HEK293 (cell line): Measurements from ENCODE around the gene SETD7.

Source experiments
- CTCF ChIA-PET: fragments of 350-600 bp; formaldehyde crosslinking; extraction: SDS; loops from one replicate; lab custom pipeline; 2021; ENCODE audit warnings: antibody characterized with exemption; lab: Yijun Ruan, JAX
- POLR2A ChIA-PET: fragments of 300-600 bp; formaldehyde crosslinking; extraction: SDS; loops from one replicate; lab custom pipeline; 2020; ENCODE audit warnings: antibody characterized with exemption, inconsistent platforms; lab: Yijun Ruan, JAX
- H3K27ac ChIP-seq: fragments of 200-500 bp; sonication (Bioruptor generic); 2 replicates; pipeline ENCODE4 v1.5.1; 2014; ENCODE audit warnings: low read depth, low read length, control low read depth, inconsistent platforms; ENCODE audit errors: extremely low read depth
- H3K36me3 ChIP-seq, 2 experiments: fragments of 200-500 bp in 1 of 2; sonication (Bioruptor generic) in 1 of 2; 1 replicate in 1 of 2; 2 replicates in 1 of 2; pipeline ENCODE4 v1.5.1; 2014 to 2017; ENCODE audit warnings: inconsistent platforms in 2 of 2, low read length in 2 of 2; ENCODE audit not compliant: control insufficient read depth in 2 of 2, insufficient read depth in 1 of 2
- H3K4me1 ChIP-seq: fragments of 200-500 bp; sonication (Bioruptor generic); 2 replicates; pipeline ENCODE4 v1.5.1; 2014; ENCODE audit warnings: mild to moderate bottlenecking, low read length, inconsistent platforms; ENCODE audit not compliant: control insufficient read depth, insufficient read depth
- H3K4me3 ChIP-seq: 2 replicates; pipeline ENCODE4 v1.5.1; 2011; ENCODE audit warnings: low read depth, mild to moderate bottlenecking, control low read depth, low read length, moderate library complexity
- H3K9me3 ChIP-seq: fragments of 200-500 bp; sonication (Bioruptor generic); 2 replicates; pipeline ENCODE4 v1.5.1; 2014; ENCODE audit warnings: low read depth, low read length, inconsistent platforms; ENCODE audit not compliant: control insufficient read depth, insufficient read depth
- BCL6B ChIP-seq: fragments of 450-650 bp; formaldehyde crosslinking; IDR thresholded peaks from 2 replicates; pipeline ENCODE4 v1.5.1; 2017; ENCODE audit warnings: missing biosample characterization, missing genetic modification characterization
- HOXC10 ChIP-seq: sonication (generic); formaldehyde crosslinking; IDR thresholded peaks from 2 replicates; pipeline ENCODE4 v1.8.1; 2023; ENCODE audit warnings: mild to moderate bottlenecking, missing genetic modification reagents
- KLF8 ChIP-seq: fragments of 450-650 bp; formaldehyde crosslinking; IDR thresholded peaks from 2 replicates; pipeline ENCODE4 v1.5.1; 2016; ENCODE audit warnings: missing biosample characterization, missing genetic modification characterization
- ZBTB10 ChIP-seq: fragments of 450-650 bp; formaldehyde crosslinking; IDR thresholded peaks from 2 replicates; pipeline ENCODE4 v1.5.1; 2016; ENCODE audit warnings: missing biosample characterization, missing genetic modification characterization
- ZNF121 ChIP-seq: fragments of 450-650 bp; formaldehyde crosslinking; IDR thresholded peaks from 2 replicates; pipeline ENCODE4 v1.5.1; 2016; ENCODE audit warnings: missing biosample characterization, missing genetic modification characterization
- ZNF155 ChIP-seq: fragments of 450-650 bp; formaldehyde crosslinking; IDR thresholded peaks from 2 replicates; pipeline ENCODE4 v1.5.1; 2016; ENCODE audit warnings: missing biosample characterization, missing genetic modification characterization
- ZNF18 ChIP-seq: fragments of 450-650 bp; formaldehyde crosslinking; IDR thresholded peaks from 2 replicates; pipeline ENCODE4 v1.5.1; 2016; ENCODE audit warnings: missing biosample characterization, missing genetic modification characterization
- ZNF2 ChIP-seq: fragments of 450-650 bp; formaldehyde crosslinking; IDR thresholded peaks from 2 replicates; pipeline ENCODE4 v1.5.1; 2016; ENCODE audit warnings: missing biosample characterization, missing genetic modification characterization
- ZNF274 ChIP-seq, 2 experiments: fragments of 200-500 bp in 1 of 2; fragments of 450-650 bp in 1 of 2; sonication (Bioruptor generic) in 1 of 2; formaldehyde crosslinking in 1 of 2; IDR thresholded peaks; 2 replicates each; pipeline versions ENCODE4 v1.5.1 to v1.6.1; 2014 to 2016; ENCODE audit warnings: borderline replicate concordance in 1 of 2, inconsistent platforms in 1 of 2, low read length in 1 of 2, missing biosample characterization in 1 of 2, missing genetic modification characterization in 1 of 2
- ZNF280C ChIP-seq: fragments of 450-650 bp; formaldehyde crosslinking; IDR thresholded peaks from 2 replicates; pipeline ENCODE4 v1.5.1; 2016; ENCODE audit warnings: missing biosample characterization, missing genetic modification characterization
- ZNF324 ChIP-seq: fragments of 450-650 bp; formaldehyde crosslinking; IDR thresholded peaks from 2 replicates; pipeline ENCODE4 v1.5.1; 2016; ENCODE audit warnings: missing biosample characterization, missing genetic modification characterization
- ZNF335 ChIP-seq: fragments of 450-650 bp; formaldehyde crosslinking; conservative IDR thresholded peaks from 2 replicates; pipeline ENCODE4 v1.5.1; 2016; ENCODE audit warnings: missing biosample characterization, missing genetic modification characterization
- ZNF362 ChIP-seq: fragments of 450-650 bp; formaldehyde crosslinking; IDR thresholded peaks from 2 replicates; pipeline ENCODE4 v1.5.1; 2016; ENCODE audit warnings: missing biosample characterization, missing genetic modification characterization
- ZNF416 ChIP-seq: fragments of 450-650 bp; formaldehyde crosslinking; IDR thresholded peaks from 2 replicates; pipeline ENCODE4 v1.5.1; 2016; ENCODE audit warnings: missing biosample characterization, missing genetic modification characterization
- ZNF488 ChIP-seq: fragments of 450-650 bp; formaldehyde crosslinking; IDR thresholded peaks from 2 replicates; pipeline ENCODE4 v1.5.1; 2016; ENCODE audit warnings: missing biosample characterization, missing genetic modification characterization
- ZNF518A ChIP-seq: fragments of 450-650 bp; formaldehyde crosslinking; conservative IDR thresholded peaks from 2 replicates; pipeline ENCODE4 v1.5.1; 2016; ENCODE audit warnings: low read depth, missing biosample characterization, missing genetic modification characterization
- ZNF571 ChIP-seq: fragments of 450-650 bp; formaldehyde crosslinking; IDR thresholded peaks from 2 replicates; pipeline ENCODE4 v1.5.0; 2017; ENCODE audit warnings: missing biosample characterization, missing genetic modification characterization
- ZNF629 ChIP-seq: fragments of 450-650 bp; formaldehyde crosslinking; IDR thresholded peaks from 2 replicates; pipeline ENCODE4 v1.5.1; 2017; ENCODE audit warnings: missing biosample characterization, missing genetic modification characterization
- ZNF791 ChIP-seq: fragments of 450-650 bp; formaldehyde crosslinking; IDR thresholded peaks from 2 replicates; pipeline ENCODE4 v1.5.1; 2016; ENCODE audit warnings: missing biosample characterization, missing genetic modification characterization

SETD7 gene

GRCh38 chr4:139476363-139476762 is 79.7 kb downstream of the SETD7 start:
- Histone ChIP-seq H3K9me3 (no peaks in the 10 kb centered on the region), H3K36me3 (peaks cover 0 to 12% of the 10 kb centered on the region in 2 experiments; a peak in 1 of 3 replicates), H3K27ac (no peak overlapping the region), H3K4me1 (no peaks in the 10 kb centered on the region), H3K4me3 (no peak overlapping the region)
- no peak for TF ChIP-seq ZNF324
- no peak for TF ChIP-seq ZNF335 (tag by site-specific recombination)
- TF ChIP-seq ZNF416 (tag by site-specific recombination) = no peak
- TF ChIP-seq ZNF518A (tag by site-specific recombination) = no peak
- TF ChIP-seq ZNF274 (IDR thresholded peaks at IDR 0.05; ENCODE audit: low read length) = no peak
- no peak for TF ChIP-seq ZNF274 (tag by site-specific recombination; IDR thresholded peaks at IDR 0.05; ENCODE audit: borderline replicate concordance)
- no peak for TF ChIP-seq ZNF280C (tag by site-specific recombination)
- TF ChIP-seq ZNF155 (tag by site-specific recombination) = no peak
- TF ChIP-seq ZNF362 (tag by site-specific recombination) = no peak
- ChIA-PET CTCF (interaction anchor here (1.0 kb wide), 1 partner anchor 22 kb away, joined by 4 read pairs; no protein-coding TSS in a partner anchor), POLR2A (no interaction called here)

- Histone ChIP-seq H3K4me3 (no peak overlapping the region), H3K4me1 (no peaks in the 10 kb centered on the region), H3K36me3 (peaks cover 0 to 15% of the 10 kb centered on the region in 2 experiments; a peak in 1 of 3 replicates), H3K9me3 (no peaks in the 10 kb centered on the region), H3K27ac (no peak overlapping the region)
- CTCF ChIA-PET = no interaction called here
- POLR2A ChIA-PET = no interaction called here
- TF ChIP-seq HOXC10 (CRISPR knock-in tag) (no peak), ZBTB10 (tag by site-specific recombination) (no peak), ZNF629 (no peak), ZNF488 (tag by site-specific recombination) (no peak), ZNF571 (no peak), ZNF791 (no peak), ZNF121 (tag by site-specific recombination) (no peak), ZNF2 (tag by site-specific recombination) (no peak), BCL6B (tag by site-specific recombination) (no peak), ZNF18 (tag by site-specific recombination) (no peak), KLF8 (tag by site-specific recombination) (no peak)
These were observed 83.2 kb downstream of the SETD7 start for GRCh38 chr4:139472852-139473251.
